Measurements from ENCODE around the gene MLLT6. TPM values are rescaled to one million over a fixed set of nuclear protein-coding genes. Genes with fewer than 3 reads are reported as not detected.

MLLT6 gene
- total and polyA plus RNA-seq, 2 of the 13 experiments (the other 11 are each of a cell fraction or from before 2014, with no cell fraction given), result 50.7 to 69.5 TPM

DNA sequence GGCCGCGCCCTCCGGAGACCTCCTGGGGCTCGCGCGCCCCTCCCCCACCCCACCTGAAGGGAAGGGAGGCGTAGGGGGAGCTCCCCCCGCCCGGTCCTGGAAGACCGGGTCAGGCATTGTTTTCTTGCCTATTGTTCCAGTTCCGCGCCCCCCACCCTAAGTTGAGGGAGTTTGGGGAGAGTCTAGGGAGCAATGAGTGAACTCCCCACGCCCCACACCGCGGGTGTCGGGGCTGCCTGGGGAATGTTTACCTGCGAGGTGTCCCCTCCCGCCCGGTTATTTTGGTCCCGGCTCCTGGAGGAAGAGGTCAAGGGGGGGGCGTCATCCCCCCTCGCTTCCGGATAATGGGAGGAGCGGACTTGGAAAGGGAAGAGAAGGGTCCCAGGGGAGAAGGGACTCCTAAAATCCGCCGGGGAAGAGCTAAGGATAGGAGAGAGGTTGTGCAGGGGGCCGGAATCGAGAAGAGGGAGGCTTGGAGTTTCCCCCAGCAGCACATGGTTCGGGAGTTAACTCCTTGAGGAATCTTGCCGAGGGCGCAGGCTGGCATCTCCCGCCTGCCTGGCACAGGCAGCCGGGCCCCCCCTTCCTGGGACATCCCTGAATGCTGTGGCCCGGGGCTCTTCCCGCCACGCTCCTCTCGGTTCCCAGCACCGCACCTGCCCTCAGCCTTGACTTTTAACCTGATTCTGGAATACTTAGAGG is 881 bp downstream of the MLLT6 start (continued):
- TF ChIP-seq EHMT2 (IDR thresholded peaks at IDR 0.05; ENCODE audit: borderline replicate concordance, low read depth, low read length) (no peak), TSC22D2 (CRISPR knock-in tag; IDR thresholded peaks at IDR 0.05; ENCODE audit: borderline replicate concordance) (no peak), ZNF367 (CRISPR knock-in tag; IDR thresholded peaks at IDR 0.05; ENCODE audit: borderline replicate concordance) (no peak), EZH2 (conservative IDR thresholded peaks at IDR 0.05; ENCODE audit: low read depth, low read length) (no peak), ZSCAN25 (CRISPR knock-in tag; IDR thresholded peaks at IDR 0.05) (no peak; the same call in 1 of the 2 replicates), MBD4 (IDR thresholded peaks at IDR 0.05; ENCODE audit: borderline replicate concordance, low read length) (no peak), GZF1 (CRISPR knock-in tag; IDR thresholded peaks at IDR 0.05) (no peak), HOXA7 (CRISPR knock-in tag; IDR thresholded peaks at IDR 0.05) (no peak), KMT2A (CRISPR knock-in tag; IDR thresholded peaks at IDR 0.05) (no peak), ZBTB7A (CRISPR knock-in tag; IDR thresholded peaks at IDR 0.05) (no peak), ZNF839 (CRISPR knock-in tag; IDR thresholded peaks at IDR 0.05; ENCODE audit: borderline replicate concordance) (no peak), SNAPC2 (CRISPR knock-in tag; IDR thresholded peaks at IDR 0.05) (no peak), ZNF781 (CRISPR knock-in tag; IDR thresholded peaks at IDR 0.05; ENCODE audit: borderline replicate concordance, not compliant biosample characterization) (peak; percentile 4), HES4 (CRISPR knock-in tag; IDR thresholded peaks at IDR 0.05; ENCODE audit: borderline replicate concordance) (peak; percentile 86)
- TF ChIP-seq, protein P1, sequence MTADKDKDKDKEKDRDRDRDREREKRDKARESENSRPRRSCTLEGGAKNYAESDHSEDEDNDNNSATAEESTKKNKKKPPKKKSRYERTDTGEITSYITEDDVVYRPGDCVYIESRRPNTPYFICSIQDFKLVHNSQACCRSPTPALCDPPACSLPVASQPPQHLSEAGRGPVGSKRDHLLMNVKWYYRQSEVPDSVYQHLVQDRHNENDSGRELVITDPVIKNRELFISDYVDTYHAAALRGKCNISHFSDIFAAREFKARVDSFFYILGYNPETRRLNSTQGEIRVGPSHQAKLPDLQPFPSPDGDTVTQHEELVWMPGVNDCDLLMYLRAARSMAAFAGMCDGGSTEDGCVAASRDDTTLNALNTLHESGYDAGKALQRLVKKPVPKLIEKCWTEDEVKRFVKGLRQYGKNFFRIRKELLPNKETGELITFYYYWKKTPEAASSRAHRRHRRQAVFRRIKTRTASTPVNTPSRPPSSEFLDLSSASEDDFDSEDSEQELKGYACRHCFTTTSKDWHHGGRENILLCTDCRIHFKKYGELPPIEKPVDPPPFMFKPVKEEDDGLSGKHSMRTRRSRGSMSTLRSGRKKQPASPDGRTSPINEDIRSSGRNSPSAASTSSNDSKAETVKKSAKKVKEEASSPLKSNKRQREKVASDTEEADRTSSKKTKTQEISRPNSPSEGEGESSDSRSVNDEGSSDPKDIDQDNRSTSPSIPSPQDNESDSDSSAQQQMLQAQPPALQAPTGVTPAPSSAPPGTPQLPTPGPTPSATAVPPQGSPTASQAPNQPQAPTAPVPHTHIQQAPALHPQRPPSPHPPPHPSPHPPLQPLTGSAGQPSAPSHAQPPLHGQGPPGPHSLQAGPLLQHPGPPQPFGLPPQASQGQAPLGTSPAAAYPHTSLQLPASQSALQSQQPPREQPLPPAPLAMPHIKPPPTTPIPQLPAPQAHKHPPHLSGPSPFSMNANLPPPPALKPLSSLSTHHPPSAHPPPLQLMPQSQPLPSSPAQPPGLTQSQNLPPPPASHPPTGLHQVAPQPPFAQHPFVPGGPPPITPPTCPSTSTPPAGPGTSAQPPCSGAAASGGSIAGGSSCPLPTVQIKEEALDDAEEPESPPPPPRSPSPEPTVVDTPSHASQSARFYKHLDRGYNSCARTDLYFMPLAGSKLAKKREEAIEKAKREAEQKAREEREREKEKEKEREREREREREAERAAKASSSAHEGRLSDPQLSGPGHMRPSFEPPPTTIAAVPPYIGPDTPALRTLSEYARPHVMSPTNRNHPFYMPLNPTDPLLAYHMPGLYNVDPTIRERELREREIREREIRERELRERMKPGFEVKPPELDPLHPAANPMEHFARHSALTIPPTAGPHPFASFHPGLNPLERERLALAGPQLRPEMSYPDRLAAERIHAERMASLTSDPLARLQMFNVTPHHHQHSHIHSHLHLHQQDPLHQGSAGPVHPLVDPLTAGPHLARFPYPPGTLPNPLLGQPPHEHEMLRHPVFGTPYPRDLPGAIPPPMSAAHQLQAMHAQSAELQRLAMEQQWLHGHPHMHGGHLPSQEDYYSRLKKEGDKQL (CRISPR knock-in tag; IDR thresholded peaks at IDR 0.05; ENCODE audit: low read depth), result no peak
- TF ChIP-seq, protein P2, sequence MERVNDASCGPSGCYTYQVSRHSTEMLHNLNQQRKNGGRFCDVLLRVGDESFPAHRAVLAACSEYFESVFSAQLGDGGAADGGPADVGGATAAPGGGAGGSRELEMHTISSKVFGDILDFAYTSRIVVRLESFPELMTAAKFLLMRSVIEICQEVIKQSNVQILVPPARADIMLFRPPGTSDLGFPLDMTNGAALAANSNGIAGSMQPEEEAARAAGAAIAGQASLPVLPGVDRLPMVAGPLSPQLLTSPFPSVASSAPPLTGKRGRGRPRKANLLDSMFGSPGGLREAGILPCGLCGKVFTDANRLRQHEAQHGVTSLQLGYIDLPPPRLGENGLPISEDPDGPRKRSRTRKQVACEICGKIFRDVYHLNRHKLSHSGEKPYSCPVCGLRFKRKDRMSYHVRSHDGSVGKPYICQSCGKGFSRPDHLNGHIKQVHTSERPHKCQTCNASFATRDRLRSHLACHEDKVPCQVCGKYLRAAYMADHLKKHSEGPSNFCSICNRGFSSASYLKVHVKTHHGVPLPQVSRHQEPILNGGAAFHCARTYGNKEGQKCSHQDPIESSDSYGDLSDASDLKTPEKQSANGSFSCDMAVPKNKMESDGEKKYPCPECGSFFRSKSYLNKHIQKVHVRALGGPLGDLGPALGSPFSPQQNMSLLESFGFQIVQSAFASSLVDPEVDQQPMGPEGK (CRISPR knock-in tag; IDR thresholded peaks at IDR 0.05), result peak; percentile 97
- TF ChIP-seq, protein P3, sequence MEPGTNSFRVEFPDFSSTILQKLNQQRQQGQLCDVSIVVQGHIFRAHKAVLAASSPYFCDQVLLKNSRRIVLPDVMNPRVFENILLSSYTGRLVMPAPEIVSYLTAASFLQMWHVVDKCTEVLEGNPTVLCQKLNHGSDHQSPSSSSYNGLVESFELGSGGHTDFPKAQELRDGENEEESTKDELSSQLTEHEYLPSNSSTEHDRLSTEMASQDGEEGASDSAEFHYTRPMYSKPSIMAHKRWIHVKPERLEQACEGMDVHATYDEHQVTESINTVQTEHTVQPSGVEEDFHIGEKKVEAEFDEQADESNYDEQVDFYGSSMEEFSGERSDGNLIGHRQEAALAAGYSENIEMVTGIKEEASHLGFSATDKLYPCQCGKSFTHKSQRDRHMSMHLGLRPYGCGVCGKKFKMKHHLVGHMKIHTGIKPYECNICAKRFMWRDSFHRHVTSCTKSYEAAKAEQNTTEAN (CRISPR knock-in tag; conservative IDR thresholded peaks at IDR 0.05), result no peak
- TF ChIP-seq, protein P4, sequence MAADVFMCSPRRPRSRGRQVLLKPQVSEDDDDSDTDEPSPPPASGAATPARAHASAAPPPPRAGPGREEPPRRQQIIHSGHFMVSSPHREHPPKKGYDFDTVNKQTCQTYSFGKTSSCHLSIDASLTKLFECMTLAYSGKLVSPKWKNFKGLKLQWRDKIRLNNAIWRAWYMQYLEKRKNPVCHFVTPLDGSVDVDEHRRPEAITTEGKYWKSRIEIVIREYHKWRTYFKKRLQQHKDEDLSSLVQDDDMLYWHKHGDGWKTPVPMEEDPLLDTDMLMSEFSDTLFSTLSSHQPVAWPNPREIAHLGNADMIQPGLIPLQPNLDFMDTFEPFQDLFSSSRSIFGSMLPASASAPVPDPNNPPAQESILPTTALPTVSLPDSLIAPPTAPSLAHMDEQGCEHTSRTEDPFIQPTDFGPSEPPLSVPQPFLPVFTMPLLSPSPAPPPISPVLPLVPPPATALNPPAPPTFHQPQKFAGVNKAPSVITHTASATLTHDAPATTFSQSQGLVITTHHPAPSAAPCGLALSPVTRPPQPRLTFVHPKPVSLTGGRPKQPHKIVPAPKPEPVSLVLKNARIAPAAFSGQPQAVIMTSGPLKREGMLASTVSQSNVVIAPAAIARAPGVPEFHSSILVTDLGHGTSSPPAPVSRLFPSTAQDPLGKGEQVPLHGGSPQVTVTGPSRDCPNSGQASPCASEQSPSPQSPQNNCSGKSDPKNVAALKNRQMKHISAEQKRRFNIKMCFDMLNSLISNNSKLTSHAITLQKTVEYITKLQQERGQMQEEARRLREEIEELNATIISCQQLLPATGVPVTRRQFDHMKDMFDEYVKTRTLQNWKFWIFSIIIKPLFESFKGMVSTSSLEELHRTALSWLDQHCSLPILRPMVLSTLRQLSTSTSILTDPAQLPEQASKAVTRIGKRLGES (CRISPR knock-in tag; IDR thresholded peaks at IDR 0.05; ENCODE audit: borderline replicate concordance), result no peak

Data from HepG2 (cell line).